MCF 10A (cell line): ENCODE data around the gene FAM53A. TPM values are rescaled to one million over a fixed set of nuclear protein-coding genes. Genes with fewer than 3 reads are reported as not detected.

Source experiments
- total RNA-seq: library from RNA; stranded (reverse); gene quantifications from 2 replicates; pipeline ENCODE4 v1.2.3, GENCODE V29; 2022

Gene FAM53A
- total RNA-seq, 1 experiment from 2014 or later = 6.6 TPM

Other genes with a start within 250 kb of the FAM53A start
- 37.1 and 43.5 TPM in 2 replicates for gene SLBP, start 28.0 kb upstream of the FAM53A start, total RNA-seq
- 25.5 and 38.3 TPM in 2 replicates for gene TMEM129, start 37.0 kb upstream of the FAM53A start, total RNA-seq
- gene TACC3, start 37.2 kb upstream of the FAM53A start, total RNA-seq = 53.0 and 69.8 TPM in 2 replicates
- 2.5 and 6.5 TPM in 2 replicates for gene FGFR3, start 109.0 kb upstream of the FAM53A start, total RNA-seq
- gene LETM1, start 171.8 kb upstream of the FAM53A start, total RNA-seq = 85.0 and 86.3 TPM in 2 replicates
- gene NSD2, start 187.1 kb upstream of the FAM53A start, total RNA-seq = 100 and 109 TPM in 2 replicates